Prostate gland (tissue), 2 donors: ENCODE measurements around the gene KRT7.

ENCODE experiments used
- CTCF ChIP-seq, 4 experiments: fragments of 200-600 bp in 2 of 4; fragments of 450-650 bp in 2 of 4; sonication (generic) in 2 of 4; IDR thresholded peaks; 1 replicate in 3 of 4; 2 replicates in 1 of 4; pipeline ENCODE4 v1.5.1; 2016 to 2019; ENCODE audit warnings: antibody characterized with exemption in 4 of 4, mild to moderate bottlenecking in 2 of 4, moderate library complexity in 2 of 4
- POLR2A ChIP-seq: fragments of 450-650 bp; IDR thresholded peaks from one replicate; pipeline ENCODE4 v1.6.1; 2016; ENCODE audit warnings: antibody characterized with exemption, mild to moderate bottlenecking
- POLR2AphosphoS5 ChIP-seq: sonication (generic); formaldehyde crosslinking; IDR thresholded peaks from one replicate; pipeline ENCODE4 v1.6.1; 2017; ENCODE audit warnings: antibody characterized with exemption

- TF ChIP-seq CTCF (IDR thresholded peaks at IDR 0.05) (no peak), POLR2A (no peak), POLR2AphosphoS5 (no peak)
Observed at GRCh38 chr12:52245962-52246569, 13.0 kb downstream of the KRT7 start.
